HepG2 (cell line): Measurements from ENCODE around the gene NRL. TPM values are rescaled to one million over a fixed set of nuclear protein-coding genes. Genes with fewer than 3 reads are reported as not detected.

Experiments
- CTCF ChIP-seq: sonication (generic); formaldehyde crosslinking; IDR thresholded peaks from 2 replicates; pipeline ENCODE4 v1.5.0; 2020; ENCODE audit warnings: mild to moderate bottlenecking, missing genetic modification reagents, moderate library complexity
- ERF ChIP-seq: IDR thresholded peaks from 2 replicates; pipeline ENCODE4 v1.6.1; 2018; ENCODE audit warnings: missing biosample characterization, missing genetic modification reagents
- HNF1A ChIP-seq, 2 experiments: sonication (generic) in 1 of 2; formaldehyde crosslinking in 1 of 2; IDR thresholded peaks; 2 replicates each; pipeline versions ENCODE4 v1.4.0 to v1.6.1; 2016 to 2020; ENCODE audit warnings: borderline replicate concordance in 1 of 2, low read depth in 1 of 2, mild to moderate bottlenecking in 1 of 2, missing genetic modification reagents in 1 of 2
- HNRNPH1 ChIP-seq: fragments of 200-400 bp; formaldehyde crosslinking; optimal IDR thresholded peaks from 2 replicates; pipeline ENCODE3; 2017; ENCODE audit warnings: mild to moderate bottlenecking, low read depth, low read length
- MIXL1 ChIP-seq: IDR thresholded peaks from 2 replicates; pipeline ENCODE4 v1.6.1; 2016
- NFE2L2 ChIP-seq: fragments of 150-350 bp; IDR thresholded peaks from 2 replicates; pipeline ENCODE4 v1.6.1; 2014; ENCODE audit warnings: low read length
- SAP130 ChIP-seq: IDR thresholded peaks from 2 replicates; pipeline ENCODE4 v1.6.1; 2016; ENCODE audit warnings: low read depth
- SIN3A ChIP-seq: IDR thresholded peaks from 2 replicates; pipeline ENCODE4 v1.6.1; 2011; ENCODE audit warnings: low read depth, mild to moderate bottlenecking, control low read depth, low read length, borderline replicate concordance
- SMC3 ChIP-seq: IDR thresholded peaks from 2 replicates; pipeline ENCODE4 v1.6.1; 2011; ENCODE audit warnings: low read length, improper control_type of control experiment
- ZC3H4 ChIP-seq: sonication (generic); formaldehyde crosslinking; IDR thresholded peaks from 2 replicates; pipeline ENCODE4 v1.4.0; 2020; ENCODE audit warnings: missing genetic modification reagents, borderline replicate concordance
- ZNF281 ChIP-seq: sonication (generic); formaldehyde crosslinking; IDR thresholded peaks from 2 replicates; pipeline ENCODE4 v1.4.0; 2020; ENCODE audit warnings: missing genetic modification reagents, borderline replicate concordance
- ZNF3 ChIP-seq: IDR thresholded peaks from 2 replicates; pipeline ENCODE4 v1.7.0; 2017; ENCODE audit warnings: inconsistent platforms
- ZNF30 ChIP-seq: sonication (generic); formaldehyde crosslinking; IDR thresholded peaks from 2 replicates; pipeline ENCODE4 v1.5.0; 2020; ENCODE audit warnings: mild to moderate bottlenecking, missing genetic modification reagents
- ZNF331 ChIP-seq: sonication (generic); formaldehyde crosslinking; IDR thresholded peaks from 2 replicates; pipeline ENCODE4 v1.4.0; 2020; ENCODE audit warnings: missing genetic modification reagents
- ZNF547 ChIP-seq: sonication (generic); formaldehyde crosslinking; IDR thresholded peaks from 2 replicates; pipeline ENCODE4 v1.5.1; 2020; ENCODE audit warnings: mild to moderate bottlenecking, missing genetic modification reagents
- polyA plus RNA-seq, 8 experiments: library from polyadenylated mRNA; depleted of rRNA in 3 of 8; stranded (reverse) in 7 of 8; unstranded in 1 of 8; fragments of >200 nt; fragmentation: Illumina TruSeq in 4 of 8; extraction: Trizol in 4 of 8; gene quantifications; 2 replicates each; pipeline versions ENCODE4 v1.2.1 to v1.2.3, GENCODE V29; 2011 to 2016; ENCODE audit warnings: low read depth in 4 of 8, missing spikeins in 1 of 8, mixed read lengths in 1 of 8; ENCODE audit not compliant: insufficient read depth in 1 of 8
- total RNA-seq, 5 experiments: library from RNA; depleted of rRNA; stranded (reverse); fragments of >200 nt; fragmentation: Illumina TruSeq; extraction: Trizol; gene quantifications; 2 replicates each; pipeline ENCODE4 v1.2.3, GENCODE V29; 2016; ENCODE audit warnings: low read depth in 1 of 5
- TF ChIP-seq, protein P1 (sequence below): sonication (generic); formaldehyde crosslinking; IDR thresholded peaks from 2 replicates; pipeline ENCODE4 v1.5.1; 2020; ENCODE audit warnings: mild to moderate bottlenecking, missing genetic modification reagents, moderate library complexity
- TF ChIP-seq, protein P2 (sequence below): IDR thresholded peaks from 2 replicates; pipeline ENCODE4 v1.6.1; 2016; ENCODE audit warnings: low read depth

Gene NRL
- total and polyA plus RNA-seq, 2 of the 13 experiments (the other 11 are each of a cell fraction or from before 2014, with no cell fraction given), result 2.5 to 4.7 TPM

- TF ChIP-seq SAP130 (CRISPR knock-in tag) (peak; percentile 55), ZNF3 (CRISPR knock-in tag) (peak; percentile 76; the same call in 1 of the 2 replicates), SIN3A (peak; percentile 42; the same call in 1 of the 2 replicates), NFE2L2 (peak; percentile 8; the same call in 1 of the 2 replicates), ZNF30 (no peak), SMC3 (peak; percentile 21), MIXL1 (peak; percentile 57; the same call in 1 of the 2 replicates), ERF (CRISPR knock-in tag) (0 out of 2 replicates have a peak, but pooled peaks have one; percentile 37), ZNF331 (CRISPR knock-in tag) (peak; percentile 75), ZNF281 (CRISPR knock-in tag) (0 out of 2 replicates have a peak, but pooled peaks have one; percentile 38), HNRNPH1 (peak; percentile 30), ZC3H4 (peak; percentile 37; the same call in 1 of the 2 replicates), ZNF547 (CRISPR knock-in tag) (peak; percentile 74; the same call in 1 of the 2 replicates), CTCF (CRISPR knock-in tag) (peak; percentile 25), HNF1A (IDR thresholded peaks at IDR 0.05; ENCODE audit: low read depth) (no peak), HNF1A (CRISPR knock-in tag; IDR thresholded peaks at IDR 0.05; ENCODE audit: borderline replicate concordance) (0 out of 2 replicates have a peak, but pooled peaks have one; percentile 32)
- TF ChIP-seq, protein P1, sequence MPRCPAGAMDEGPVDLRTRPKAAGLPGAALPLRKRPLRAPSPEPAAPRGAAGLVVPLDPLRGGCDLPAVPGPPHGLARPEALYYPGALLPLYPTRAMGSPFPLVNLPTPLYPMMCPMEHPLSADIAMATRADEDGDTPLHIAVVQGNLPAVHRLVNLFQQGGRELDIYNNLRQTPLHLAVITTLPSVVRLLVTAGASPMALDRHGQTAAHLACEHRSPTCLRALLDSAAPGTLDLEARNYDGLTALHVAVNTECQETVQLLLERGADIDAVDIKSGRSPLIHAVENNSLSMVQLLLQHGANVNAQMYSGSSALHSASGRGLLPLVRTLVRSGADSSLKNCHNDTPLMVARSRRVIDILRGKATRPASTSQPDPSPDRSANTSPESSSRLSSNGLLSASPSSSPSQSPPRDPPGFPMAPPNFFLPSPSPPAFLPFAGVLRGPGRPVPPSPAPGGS, result 0 out of 2 replicates have a peak, but pooled peaks have one; percentile 50
- TF ChIP-seq, protein P2, sequence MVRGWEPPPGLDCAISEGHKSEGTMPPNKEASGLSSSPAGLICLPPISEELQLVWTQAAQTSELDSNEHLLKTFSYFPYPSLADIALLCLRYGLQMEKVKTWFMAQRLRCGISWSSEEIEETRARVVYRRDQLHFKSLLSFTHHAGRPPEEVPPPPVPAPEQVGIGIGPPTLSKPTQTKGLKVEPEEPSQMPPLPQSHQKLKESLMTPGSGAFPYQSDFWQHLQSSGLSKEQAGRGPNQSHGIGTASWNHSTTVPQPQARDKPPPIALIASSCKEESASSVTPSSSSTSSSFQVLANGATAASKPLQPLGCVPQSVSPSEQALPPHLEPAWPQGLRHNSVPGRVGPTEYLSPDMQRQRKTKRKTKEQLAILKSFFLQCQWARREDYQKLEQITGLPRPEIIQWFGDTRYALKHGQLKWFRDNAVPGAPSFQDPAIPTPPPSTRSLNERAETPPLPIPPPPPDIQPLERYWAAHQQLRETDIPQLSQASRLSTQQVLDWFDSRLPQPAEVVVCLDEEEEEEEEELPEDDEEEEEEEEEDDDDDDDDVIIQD (CRISPR knock-in tag), result 0 out of 2 replicates have a peak, but pooled peaks have one; percentile 41
Measured at GRCh38 chr14:24139272-24139934, 24.7 kb upstream of the NRL start (continued).
